Calu3 (cell line): ENCODE measurements around the gene CDC34. TPM values are rescaled to one million over a fixed set of nuclear protein-coding genes. Genes with fewer than 3 reads are reported as not detected.

ENCODE experiments used
- BruUV-seq: library from RNA; stranded (reverse); fragments of 400-500 nt; replicated peaks from 2 replicates; lab custom pipeline; 2021; lab: Mats Ljungman, UMichigan
- CTCF ChIA-PET: fragments of 300-600 bp; sonication (Branson Sonifier 250); formaldehyde crosslinking; loops from one replicate; lab custom pipeline; 2022; ENCODE audit warnings: antibody characterized with exemption; lab: Charles Lee
- DNase-seq: peaks from one replicate; pipeline ENCODE4 v3.0.0; 2022
- H3K27ac Mint-ChIP-seq: one replicate; pipeline ENCODE4 v1.8.0; 2022; ENCODE audit warnings: mixed read lengths; ENCODE audit not compliant: unreplicated experiment
- H3K27me3 Mint-ChIP-seq: one replicate; pipeline ENCODE4 v1.8.0; 2022; ENCODE audit warnings: mixed read lengths; ENCODE audit not compliant: unreplicated experiment
- H3K36me3 Mint-ChIP-seq: one replicate; pipeline ENCODE4 v1.8.0; 2022; ENCODE audit warnings: mild to moderate bottlenecking, moderate library complexity, mixed read lengths; ENCODE audit not compliant: insufficient read depth, unreplicated experiment
- H3K4me1 Mint-ChIP-seq: one replicate; pipeline ENCODE4 v1.8.0; 2022; ENCODE audit warnings: mild to moderate bottlenecking, low read depth, mixed read lengths; ENCODE audit not compliant: unreplicated experiment
- H3K4me3 Mint-ChIP-seq: one replicate; pipeline ENCODE4 v1.8.0; 2022; ENCODE audit warnings: mild to moderate bottlenecking, low read depth, moderate library complexity, mixed read lengths; ENCODE audit not compliant: unreplicated experiment
- H3K9me3 Mint-ChIP-seq: one replicate; pipeline ENCODE4 v1.8.0; 2022; ENCODE audit warnings: low read depth, mixed read lengths; ENCODE audit not compliant: unreplicated experiment
- intact Hi-C: fragments of 100-400 bp; cut with micrococcal nuclease; formaldehyde crosslinking; loops from one replicate; pipeline ENCODE4 v1.10.0; 2022; ENCODE audit not compliant: unreplicated experiment
- total RNA-seq: library from RNA; stranded (reverse); gene quantifications from 2 replicates; pipeline ENCODE4 v1.2.3, GENCODE V29; 2022
- TF ChIP-seq, protein P1 (sequence below): fragments of 200-600 bp; IDR thresholded peaks from one replicate; pipeline ENCODE4 v1.8.0; 2022; ENCODE audit warnings: antibody characterized with exemption; ENCODE audit not compliant: unreplicated experiment

The CDC34 gene
- total RNA-seq, 1 experiment from 2014 or later, result 50.6 TPM

DNA sequence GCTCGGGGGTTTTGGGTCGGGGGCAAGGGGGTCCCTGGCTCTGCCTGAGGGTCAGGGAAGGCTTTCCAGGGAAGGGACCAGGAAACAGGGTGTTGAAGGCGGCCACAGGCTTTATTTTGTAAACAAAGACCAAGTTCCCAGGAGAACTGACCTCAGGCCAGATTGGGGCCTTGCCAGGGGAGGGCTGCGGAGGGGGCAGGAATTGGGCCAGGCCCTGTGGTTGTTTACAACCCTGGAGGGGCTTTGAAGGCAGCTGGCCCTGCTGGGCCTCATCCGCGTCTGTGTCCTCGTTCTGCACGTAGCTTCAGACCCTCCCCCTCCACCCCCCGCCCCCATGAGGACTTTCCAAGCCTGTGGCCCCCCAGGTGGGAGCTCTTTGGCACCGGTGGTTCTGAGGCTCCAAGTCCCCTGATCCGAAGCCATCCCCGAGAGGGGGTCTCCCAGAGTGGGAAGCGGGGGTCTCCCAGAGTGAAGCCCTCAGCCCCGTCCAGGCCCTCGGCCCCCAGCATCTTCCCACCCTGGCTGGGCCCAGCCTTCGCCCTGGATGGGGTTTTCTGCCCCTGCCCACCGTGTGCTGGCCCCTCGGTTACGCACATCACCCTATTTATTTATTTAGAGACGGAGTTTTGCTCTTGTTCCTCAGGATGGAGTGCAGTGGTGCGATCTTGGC lies 27.3 kb downstream of the CDC34 start:
- intact Hi-C loops, result no loop called here
- Mint-ChIP-seq H3K4me3 (no peak overlapping the region), H3K27me3 (no peaks in the 10 kb centered on the region), H3K9me3 (no peaks in the 10 kb centered on the region), H3K36me3 (peaks cover 12% of the 10 kb centered on the region), H3K27ac (no peak overlapping the region), H3K4me1 (no peaks in the 10 kb centered on the region)
- BruUV-seq, result no TSS peak
- TF ChIP-seq, protein P1, sequence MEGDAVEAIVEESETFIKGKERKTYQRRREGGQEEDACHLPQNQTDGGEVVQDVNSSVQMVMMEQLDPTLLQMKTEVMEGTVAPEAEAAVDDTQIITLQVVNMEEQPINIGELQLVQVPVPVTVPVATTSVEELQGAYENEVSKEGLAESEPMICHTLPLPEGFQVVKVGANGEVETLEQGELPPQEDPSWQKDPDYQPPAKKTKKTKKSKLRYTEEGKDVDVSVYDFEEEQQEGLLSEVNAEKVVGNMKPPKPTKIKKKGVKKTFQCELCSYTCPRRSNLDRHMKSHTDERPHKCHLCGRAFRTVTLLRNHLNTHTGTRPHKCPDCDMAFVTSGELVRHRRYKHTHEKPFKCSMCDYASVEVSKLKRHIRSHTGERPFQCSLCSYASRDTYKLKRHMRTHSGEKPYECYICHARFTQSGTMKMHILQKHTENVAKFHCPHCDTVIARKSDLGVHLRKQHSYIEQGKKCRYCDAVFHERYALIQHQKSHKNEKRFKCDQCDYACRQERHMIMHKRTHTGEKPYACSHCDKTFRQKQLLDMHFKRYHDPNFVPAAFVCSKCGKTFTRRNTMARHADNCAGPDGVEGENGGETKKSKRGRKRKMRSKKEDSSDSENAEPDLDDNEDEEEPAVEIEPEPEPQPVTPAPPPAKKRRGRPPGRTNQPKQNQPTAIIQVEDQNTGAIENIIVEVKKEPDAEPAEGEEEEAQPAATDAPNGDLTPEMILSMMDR, result no peak
- no peak for DNase-seq
- CTCF ChIA-PET, result no interaction called here

DNA sequence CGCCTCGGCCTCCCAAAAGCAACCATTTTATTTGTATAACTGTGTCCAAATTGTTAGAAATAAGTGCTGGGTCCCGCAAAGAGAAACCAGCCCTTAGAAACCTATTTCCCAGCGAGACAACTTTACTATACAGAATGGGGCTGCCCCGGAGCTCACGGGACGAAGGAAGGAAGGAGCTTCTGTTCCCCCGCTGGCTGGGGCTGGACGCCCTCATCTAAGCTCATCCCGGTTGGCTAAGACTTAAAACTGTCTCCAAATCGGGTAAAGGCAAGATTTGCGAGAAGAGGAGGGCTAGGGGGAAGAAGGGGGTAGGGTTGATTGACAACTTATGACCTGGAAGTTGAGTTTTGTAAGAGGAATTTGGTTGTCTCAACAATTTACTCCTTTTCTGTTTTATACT lies 28.6 kb downstream of the CDC34 start:
- CTCF ChIA-PET, result no interaction called here
- Mint-ChIP-seq H3K4me1 (no peaks in the 10 kb centered on the region), H3K9me3 (no peaks in the 10 kb centered on the region), H3K4me3 (no peak overlapping the region), H3K27me3 (no peaks in the 10 kb centered on the region), H3K36me3 (peaks cover 12% of the 10 kb centered on the region), H3K27ac (no peak overlapping the region)
- TF ChIP-seq, protein P1, result no peak
- intact Hi-C loops, result no loop called here
- no peak for DNase-seq
- BruUV-seq, result no TSS peak

DNA sequence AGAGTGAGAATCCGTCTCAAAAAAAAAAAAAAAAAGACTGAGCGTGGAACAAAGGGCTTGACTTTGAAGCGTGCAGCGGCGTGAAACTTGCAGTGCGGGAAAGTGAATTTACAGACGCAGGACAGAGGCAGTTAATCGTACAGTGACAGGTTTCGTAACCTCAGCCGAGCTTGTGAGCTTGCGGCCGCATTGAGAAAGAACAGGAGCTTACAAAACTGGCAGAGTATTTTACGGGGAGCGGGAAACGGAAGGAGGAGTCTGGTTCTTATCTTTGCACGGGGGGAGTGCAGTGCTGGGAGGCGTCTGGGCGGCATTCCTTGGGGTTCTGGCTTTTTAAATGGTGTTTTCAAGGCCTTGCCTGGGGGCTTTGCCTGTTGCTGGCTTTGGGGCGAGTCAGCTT lies 34.8 kb downstream of the CDC34 start:
- TF ChIP-seq, protein P1, result no peak
- no TSS peak for BruUV-seq
- no peak overlapping the region for H3K27ac Mint-ChIP-seq
- no peaks in the 10 kb centered on the region for H3K27me3 Mint-ChIP-seq
- CTCF ChIA-PET, result no interaction called here
- H3K4me3 Mint-ChIP-seq, result no peak overlapping the region
- intact Hi-C loops, result no loop called here
- peaks cover 5% of the 10 kb centered on the region for H3K4me1 Mint-ChIP-seq
- no peaks in the 10 kb centered on the region for H3K9me3 Mint-ChIP-seq
- no peak for DNase-seq
- H3K36me3 Mint-ChIP-seq, result peaks cover 13% of the 10 kb centered on the region

DNA sequence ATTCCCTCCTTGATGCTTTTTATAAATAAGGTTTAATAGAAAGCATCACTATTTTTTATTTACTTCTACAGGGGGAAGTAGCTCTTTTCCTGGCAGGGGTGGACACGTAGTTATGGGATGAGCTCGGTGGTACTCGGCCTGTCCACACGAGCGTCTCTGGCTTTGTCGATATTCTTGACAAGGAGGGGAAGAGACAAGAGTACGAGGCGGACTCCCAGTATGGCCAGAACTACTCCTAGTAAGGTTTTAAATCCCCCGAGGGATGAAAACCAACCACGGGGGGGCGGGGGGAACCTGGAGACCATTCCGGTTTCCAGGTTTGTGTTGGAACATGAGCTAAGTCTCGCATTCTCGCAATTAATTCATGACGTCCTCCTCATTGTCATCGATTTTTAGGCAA lies 35.3 kb downstream of the CDC34 start:
- CTCF ChIA-PET, result no interaction called here
- intact Hi-C loops, result no loop called here
- no peak overlapping the region for H3K27ac Mint-ChIP-seq
- H3K4me1 Mint-ChIP-seq, result peaks cover 7% of the 10 kb centered on the region
- peaks cover 16% of the 10 kb centered on the region for H3K36me3 Mint-ChIP-seq
- TF ChIP-seq, protein P1, result no peak
- BruUV-seq, result no TSS peak
- no peaks in the 10 kb centered on the region for H3K27me3 Mint-ChIP-seq
- DNase-seq, result no peak
- no peaks in the 10 kb centered on the region for H3K9me3 Mint-ChIP-seq
- no peak overlapping the region for H3K4me3 Mint-ChIP-seq
